ENCODE results near the gene CLDN6. TPM values are rescaled to one million over a fixed set of nuclear protein-coding genes. Genes with fewer than 3 reads are reported as not detected.

The CLDN6 gene
- total and polyA plus RNA-seq, 9 of the 15 experiments (the other 6 are each of a cell fraction or from before 2014, with no cell fraction given): 0.22 to 0.75 (median 0.38) TPM; not detected in 3

DNA sequence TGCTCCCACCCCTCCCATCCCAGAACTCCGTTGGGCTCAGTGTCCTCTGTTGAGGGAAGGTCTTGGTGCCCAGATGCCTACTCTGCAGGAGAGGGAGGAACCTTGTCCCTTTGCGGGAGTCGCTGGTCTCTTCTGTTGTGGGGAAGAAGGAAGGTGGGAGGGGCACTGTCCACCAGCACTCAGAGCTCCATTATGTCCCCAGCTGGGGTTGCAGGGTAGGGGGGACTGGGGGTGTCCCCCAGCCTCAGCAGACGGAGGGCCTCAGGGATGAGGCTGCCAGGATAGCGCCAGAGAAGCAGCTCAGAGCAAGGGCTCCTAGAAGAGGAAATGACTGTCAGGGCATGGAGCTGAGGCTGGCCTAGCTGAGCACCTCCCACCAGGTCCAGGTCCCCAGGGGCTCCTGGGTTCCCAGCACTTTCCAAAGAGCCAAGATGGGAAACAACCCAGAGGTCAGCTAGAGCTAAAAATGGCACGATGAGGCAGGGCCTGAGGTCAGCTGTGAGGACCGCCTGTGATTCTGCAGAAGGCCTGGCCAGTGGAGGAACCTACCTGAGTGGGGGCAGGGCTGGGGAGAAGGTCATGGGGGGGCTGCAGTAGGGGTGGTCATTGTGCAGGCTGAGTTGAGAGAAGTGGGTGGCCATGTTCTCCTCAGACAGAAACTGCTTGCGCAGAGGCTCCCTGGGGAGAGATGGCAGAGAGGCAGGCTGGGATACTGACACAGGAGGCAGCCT, 4.9 kb upstream of the CLDN6 start (continued):
- TF ChIP-seq HIVEP1 (CRISPR knock-in tag; IDR thresholded peaks at IDR 0.05) (no peak), ZNF121 (CRISPR knock-in tag; conservative IDR thresholded peaks at IDR 0.05) (no peak), SMAD1 (IDR thresholded peaks at IDR 0.05; ENCODE audit: low read depth, low read length, partially characterized antibody) (peak; percentile 1), ZBTB40 (IDR thresholded peaks at IDR 0.05) (no peak), ZBTB40 (CRISPR knock-in tag; IDR thresholded peaks at IDR 0.05) (no peak), YY1 (IDR thresholded peaks at IDR 0.05; ENCODE audit: borderline replicate concordance in 1 of 3, control insufficient read depth in 1 of 3, extremely low read depth in 1 of 3, insufficient read depth in 3 of 3, insufficient read length in 1 of 3, insufficient replicate concordance in 2 of 3, low read depth in 1 of 3, low read length in 2 of 3) (peak in 1 of 3 experiments; percentile 7)
- TF ChIP-seq, protein P1, sequence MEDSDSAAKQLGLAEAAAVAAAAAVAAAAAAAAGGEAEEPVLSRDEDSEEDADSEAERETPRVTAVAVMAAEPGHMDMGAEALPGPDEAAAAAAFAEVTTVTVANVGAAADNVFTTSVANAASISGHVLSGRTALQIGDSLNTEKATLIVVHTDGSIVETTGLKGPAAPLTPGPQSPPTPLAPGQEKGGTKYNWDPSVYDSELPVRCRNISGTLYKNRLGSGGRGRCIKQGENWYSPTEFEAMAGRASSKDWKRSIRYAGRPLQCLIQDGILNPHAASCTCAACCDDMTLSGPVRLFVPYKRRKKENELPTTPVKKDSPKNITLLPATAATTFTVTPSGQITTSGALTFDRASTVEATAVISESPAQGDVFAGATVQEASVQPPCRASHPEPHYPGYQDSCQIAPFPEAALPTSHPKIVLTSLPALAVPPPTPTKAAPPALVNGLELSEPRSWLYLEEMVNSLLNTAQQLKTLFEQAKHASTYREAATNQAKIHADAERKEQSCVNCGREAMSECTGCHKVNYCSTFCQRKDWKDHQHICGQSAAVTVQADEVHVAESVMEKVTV (CRISPR knock-in tag; IDR thresholded peaks at IDR 0.05): no peak

Data from K562 (cell line).